ENCODE results near the gene IBA57. TPM values are rescaled to one million over a fixed set of nuclear protein-coding genes. Genes with fewer than 3 reads are reported as not detected.
A peak's percentile ranks its signal among the peaks of the same experiment; 100 is the strongest.

IBA57 gene
- total RNA-seq, 4 donors from 2014 or later: 8.2 to 11.8 (median 10.3) TPM

GRCh38 chr1:228175316-228176023 is 9.9 kb downstream of the IBA57 start:
- no peak overlapping the region for H3K27ac ChIP-seq
- H3K4me3 ChIP-seq: no peak overlapping the region
- peak in 1 of 3 donors; percentile 44 for DNase-seq
- H3K27me3 ChIP-seq: no peaks in the 10 kb centered on the region
- H3K36me3 ChIP-seq: peaks cover 0 to 13% (median 0%) of the 10 kb centered on the region in 3 donors
- peaks cover 0 to 4% (median 0%) of the 10 kb centered on the region in 4 donors for H3K4me1 ChIP-seq
- TF ChIP-seq POLR2A (IDR thresholded peaks at IDR 0.05) (no peak), CTCF (IDR thresholded peaks at IDR 0.05) (no peak)
- H3K9me3 ChIP-seq: no peaks in the 10 kb centered on the region

GRCh38 chr1:228176024-228176395 is 10.4 kb downstream of the IBA57 start:
- DNase-seq: peak in 1 of 3 donors; percentile 38
- Histone ChIP-seq H3K4me1 (peaks cover 0 to 4% (median 0%) of the 10 kb centered on the region in 4 donors), H3K27ac (no peak overlapping the region), H3K4me3 (no peak overlapping the region), H3K27me3 (no peaks in the 10 kb centered on the region), H3K36me3 (peaks cover 0 to 13% (median 0%) of the 10 kb centered on the region in 3 donors), H3K9me3 (no peaks in the 10 kb centered on the region)
- TF ChIP-seq POLR2A (IDR thresholded peaks at IDR 0.05): no peak
- TF ChIP-seq CTCF (IDR thresholded peaks at IDR 0.05): no peak

GRCh38 chr1:228176461-228177182 is 11.0 kb downstream of the IBA57 start:
- H3K4me3 ChIP-seq: no peak overlapping the region
- peak in 1 of 3 donors; percentile 42 for DNase-seq
- no peaks in the 10 kb centered on the region for H3K27me3 ChIP-seq
- no peak overlapping the region for H3K27ac ChIP-seq
- H3K9me3 ChIP-seq: no peaks in the 10 kb centered on the region
- peaks cover 0 to 4% (median 0%) of the 10 kb centered on the region in 4 donors for H3K4me1 ChIP-seq
- TF ChIP-seq POLR2A (IDR thresholded peaks at IDR 0.05): no peak
- TF ChIP-seq CTCF (IDR thresholded peaks at IDR 0.05): no peak
- H3K36me3 ChIP-seq: peaks cover 0 to 13% (median 0%) of the 10 kb centered on the region in 3 donors

GRCh38 chr1:228177183-228177475 is 11.5 kb downstream of the IBA57 start:
- no peak overlapping the region for H3K4me3 ChIP-seq
- H3K4me1 ChIP-seq: peaks cover 0 to 4% (median 0%) of the 10 kb centered on the region in 4 donors
- peaks cover 0 to 13% (median 0%) of the 10 kb centered on the region in 3 donors for H3K36me3 ChIP-seq
- no peaks in the 10 kb centered on the region for H3K9me3 ChIP-seq
- H3K27me3 ChIP-seq: no peaks in the 10 kb centered on the region
- no peak for DNase-seq
- no peak overlapping the region for H3K27ac ChIP-seq
- TF ChIP-seq CTCF (IDR thresholded peaks at IDR 0.05): no peak
- no peak for TF ChIP-seq POLR2A (IDR thresholded peaks at IDR 0.05)

GRCh38 chr1:228177721-228178710 is 12.4 kb downstream of the IBA57 start:
- H3K36me3 ChIP-seq: peaks cover 0 to 13% (median 0%) of the 10 kb centered on the region in 3 donors
- H3K27me3 ChIP-seq: no peaks in the 10 kb centered on the region
- no peaks in the 10 kb centered on the region for H3K9me3 ChIP-seq
- no peak overlapping the region for H3K4me3 ChIP-seq
- TF ChIP-seq POLR2A (IDR thresholded peaks at IDR 0.05) (no peak), CTCF (IDR thresholded peaks at IDR 0.05) (no peak)
- H3K27ac ChIP-seq: peak overlapping the region in 2 of 4 donors; percentile 58 to 64
- peak in 1 of 3 donors; percentile 13 for DNase-seq
- peaks cover 0 to 4% (median 0%) of the 10 kb centered on the region in 4 donors for H3K4me1 ChIP-seq

All from Peyer's patch (tissue), 4 donors.